Memory B cell (primary cell): ENCODE results near the gene AEBP2.

ENCODE experiments used
- ATAC-seq: fragments of 150-1000 bp; cut with Tn5 transposase; 2 replicates; pipeline ENCODE4 v1.10.0; 2021; ENCODE audit warnings: low read depth, mild to moderate bottlenecking, moderate library complexity
- DNase-seq, 2 donors: peaks; one replicate each; pipeline ENCODE4 v3.0.0; 2022; ENCODE audit warnings: low spot score in 2 of 2
- H3K27ac Mint-ChIP-seq: one replicate; pipeline ENCODE4 v1.8.0; 2022; ENCODE audit warnings: mild to moderate bottlenecking, moderate library complexity, mixed read lengths
- H3K27me3 Mint-ChIP-seq: one replicate; pipeline ENCODE4 v1.8.0; 2022; ENCODE audit warnings: mixed read lengths
- H3K36me3 Mint-ChIP-seq: one replicate; pipeline ENCODE4 v1.8.0; 2022; ENCODE audit warnings: mild to moderate bottlenecking, mixed read lengths
- H3K4me1 Mint-ChIP-seq: one replicate; pipeline ENCODE4 v1.8.0; 2022; ENCODE audit warnings: mixed read lengths
- H3K4me3 Mint-ChIP-seq: one replicate; pipeline ENCODE4 v1.8.0; 2022; ENCODE audit warnings: mild to moderate bottlenecking, moderate library complexity, mixed read lengths
- H3K9me3 Mint-ChIP-seq: one replicate; pipeline ENCODE4 v1.8.0; 2022; ENCODE audit warnings: mixed read lengths

AEBP2 gene

DNA sequence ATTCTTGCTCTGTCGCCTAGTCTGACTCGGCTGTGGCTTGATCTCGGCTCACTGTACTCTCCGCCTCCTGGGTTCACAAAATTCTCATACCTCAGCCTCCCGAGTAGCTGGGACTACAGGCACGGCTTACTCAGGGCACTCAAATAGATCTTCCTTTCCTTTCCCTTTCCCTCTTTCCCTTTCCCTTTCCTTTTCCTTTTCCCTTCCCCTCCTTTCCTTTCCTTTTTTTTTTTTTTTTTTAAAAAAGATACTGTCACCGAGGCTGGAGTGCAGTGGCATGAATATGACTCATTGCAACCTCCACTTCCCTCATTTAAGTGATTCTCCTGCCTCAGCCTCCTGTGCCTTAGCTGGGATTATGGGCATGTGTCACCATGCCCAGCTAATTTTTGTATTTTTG, 86.0 kb downstream of the AEBP2 start:
- Mint-ChIP-seq H3K27ac (no peak overlapping the region), H3K4me3 (no peak overlapping the region), H3K27me3 (no peaks in the 10 kb centered on the region), H3K4me1 (peaks cover 2% of the 10 kb centered on the region), H3K36me3 (peaks cover 9% of the 10 kb centered on the region), H3K9me3 (no peaks in the 10 kb centered on the region)
- ATAC-seq (no peak), DNase-seq (no peak)

DNA sequence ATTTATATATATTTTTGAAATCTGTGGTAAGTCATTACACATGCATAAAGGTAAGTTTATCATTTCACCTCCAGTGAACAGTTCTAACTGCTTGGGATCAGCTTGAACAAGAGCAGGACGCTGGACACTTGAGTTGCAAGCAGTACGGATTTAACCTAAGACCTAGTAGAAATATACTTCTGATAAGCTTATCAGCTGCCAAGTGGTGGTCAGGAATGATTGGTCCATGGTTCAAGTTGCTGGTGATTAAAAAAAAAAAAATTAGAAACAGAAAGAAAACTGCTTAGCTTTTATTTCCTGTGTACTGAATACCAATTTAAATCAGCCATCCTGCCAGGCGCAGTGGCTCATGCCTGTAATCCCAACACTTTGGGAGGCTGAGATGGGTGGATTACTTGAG, 88.6 kb downstream of the AEBP2 start:
- peaks cover 2% of the 10 kb centered on the region for H3K4me1 Mint-ChIP-seq

DNA sequence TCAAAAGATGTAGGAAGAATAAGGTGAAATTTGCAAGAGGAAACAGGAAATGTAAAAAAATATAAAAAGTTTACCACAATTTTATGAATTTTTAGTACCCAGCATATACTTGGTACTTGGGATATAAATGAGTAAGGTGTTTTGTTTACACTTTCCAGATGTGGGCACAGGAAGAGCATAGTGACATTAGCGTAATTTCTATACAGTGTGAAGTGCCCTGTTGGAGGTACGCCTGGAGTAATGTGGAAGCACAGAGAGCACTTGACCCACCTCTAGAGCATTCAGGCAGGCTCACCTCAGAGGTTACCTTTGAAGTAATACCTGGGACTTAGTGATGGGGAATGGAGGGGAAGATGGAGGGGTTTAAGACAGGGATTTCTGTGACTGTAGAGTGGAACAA, 89.5 kb downstream of the AEBP2 start:
- Mint-ChIP-seq H3K4me3 (no peak overlapping the region), H3K27me3 (no peaks in the 10 kb centered on the region), H3K36me3 (peaks cover 10% of the 10 kb centered on the region), H3K9me3 (no peaks in the 10 kb centered on the region), H3K27ac (peak overlapping the region; percentile 45), H3K4me1 (peaks cover 2% of the 10 kb centered on the region)
- no peak for DNase-seq
- ATAC-seq, result no peak

More for the DNA sequence above, 88.6 kb downstream of the AEBP2 start:
- ATAC-seq (no peak), DNase-seq (no peak)
- H3K27me3 Mint-ChIP-seq, result no peaks in the 10 kb centered on the region
- no peak overlapping the region for H3K4me3 Mint-ChIP-seq
- peak overlapping the region; percentile 1 for H3K27ac Mint-ChIP-seq
- no peaks in the 10 kb centered on the region for H3K9me3 Mint-ChIP-seq
- peaks cover 9% of the 10 kb centered on the region for H3K36me3 Mint-ChIP-seq

DNA sequence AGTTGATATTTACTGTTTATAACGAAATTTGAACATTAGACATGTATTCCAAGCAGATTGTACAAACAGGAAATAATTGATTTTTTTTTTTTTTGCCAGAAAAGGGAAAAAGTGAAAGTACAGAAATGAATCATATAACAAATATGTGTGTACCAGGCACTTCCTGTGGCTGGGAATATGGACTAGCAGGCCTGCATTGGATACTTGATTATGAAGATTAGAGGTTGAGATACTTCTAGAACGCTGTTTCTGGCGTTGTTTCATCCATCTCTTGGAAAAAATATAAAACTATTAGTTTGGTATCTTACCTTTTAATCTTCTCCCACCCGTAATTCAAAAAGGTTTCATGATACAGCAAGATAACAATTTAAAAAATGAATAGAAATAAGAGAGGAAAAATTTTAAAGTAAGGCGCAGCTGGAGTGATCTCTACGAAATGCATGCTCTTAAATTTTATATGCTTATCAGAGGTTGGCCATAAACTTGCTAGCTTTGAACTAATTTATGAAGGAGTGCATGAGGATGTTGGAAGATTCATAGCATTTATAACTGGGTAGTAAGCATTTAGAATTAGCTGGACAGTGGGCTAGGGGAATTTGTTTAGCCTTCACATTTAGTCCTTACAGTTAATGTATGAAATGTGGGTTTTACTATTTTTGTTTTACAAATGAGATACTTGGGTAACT, 90.8 kb downstream of the AEBP2 start:
- Mint-ChIP-seq H3K4me1 (peaks cover 2% of the 10 kb centered on the region), H3K4me3 (no peak overlapping the region), H3K27ac (no peak overlapping the region), H3K9me3 (peaks cover 4% of the 10 kb centered on the region), H3K27me3 (no peaks in the 10 kb centered on the region), H3K36me3 (peaks cover 13% of the 10 kb centered on the region)
- DNase-seq, result no peak
- ATAC-seq, result no peak

DNA sequence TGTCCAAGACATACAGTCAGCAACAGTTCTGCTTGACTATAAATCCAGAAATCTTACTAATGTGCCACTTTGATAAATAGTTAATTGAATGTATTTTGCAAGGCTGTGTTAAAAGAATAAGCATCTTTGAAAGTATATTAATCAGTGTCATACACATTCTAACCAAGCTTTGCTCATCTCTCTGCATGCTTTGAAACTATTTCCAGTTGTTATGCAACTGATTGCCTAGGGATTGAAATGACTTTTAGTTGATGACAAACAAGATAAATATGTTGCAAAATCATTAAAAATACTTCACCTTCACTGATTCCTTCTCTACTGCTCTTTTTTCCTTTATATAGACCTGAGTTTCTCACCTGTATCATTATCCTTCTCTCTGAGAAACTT, 91.3 kb downstream of the AEBP2 start:
- Mint-ChIP-seq H3K27ac (no peak overlapping the region), H3K9me3 (peaks cover 8% of the 10 kb centered on the region), H3K27me3 (no peaks in the 10 kb centered on the region), H3K36me3 (peaks cover 17% of the 10 kb centered on the region), H3K4me1 (peaks cover 2% of the 10 kb centered on the region), H3K4me3 (no peak overlapping the region)
- DNase-seq (no peak), ATAC-seq (no peak)

DNA sequence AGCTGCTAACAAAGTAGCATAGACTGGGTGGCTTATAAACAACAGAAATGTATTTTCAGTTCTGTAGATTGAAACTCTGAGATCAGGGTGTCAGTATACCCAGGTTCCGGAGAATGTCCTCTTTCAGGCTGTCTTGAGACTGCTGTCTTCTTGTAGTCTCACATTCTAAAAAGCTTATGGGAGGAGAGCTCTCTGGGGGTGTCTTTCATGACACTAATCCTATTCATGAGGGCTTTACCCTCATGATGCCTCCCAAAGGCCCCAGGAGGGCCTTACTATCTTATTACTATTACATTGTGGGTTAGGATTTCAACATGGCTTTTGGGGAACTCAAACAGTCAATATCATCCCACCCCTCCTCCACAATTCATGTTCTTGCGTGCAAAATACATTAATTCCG, 94.3 kb downstream of the AEBP2 start:
- ATAC-seq (no peak), DNase-seq (no peak)
- peaks cover 2% of the 10 kb centered on the region for H3K4me1 Mint-ChIP-seq
- no peaks in the 10 kb centered on the region for H3K27me3 Mint-ChIP-seq
- H3K9me3 Mint-ChIP-seq, result peaks cover 13% of the 10 kb centered on the region
- no peak overlapping the region for H3K27ac Mint-ChIP-seq
- no peak overlapping the region for H3K4me3 Mint-ChIP-seq
- peaks cover 19% of the 10 kb centered on the region for H3K36me3 Mint-ChIP-seq

DNA sequence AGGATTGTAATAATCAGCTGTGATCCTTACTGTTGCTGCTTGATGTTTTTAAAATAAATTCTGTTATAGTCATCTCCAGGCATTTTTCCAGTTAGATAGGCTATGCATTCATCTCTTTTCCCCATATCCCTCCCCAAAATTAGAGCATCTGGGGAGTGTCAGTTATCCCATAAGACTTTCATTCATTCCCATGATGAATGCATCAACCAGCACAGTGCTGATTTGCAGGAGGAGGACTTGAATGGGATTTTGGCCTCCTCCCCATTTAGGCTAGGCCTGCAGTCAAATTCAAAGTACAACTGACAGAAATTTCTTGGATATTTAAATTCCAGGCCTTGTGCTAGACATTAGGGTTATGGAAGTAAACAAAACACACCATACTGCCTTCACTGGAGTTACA, 99.8 kb downstream of the AEBP2 start:
- H3K36me3 Mint-ChIP-seq, result peaks cover 33% of the 10 kb centered on the region
- peaks cover 7% of the 10 kb centered on the region for H3K4me1 Mint-ChIP-seq
- H3K27me3 Mint-ChIP-seq, result no peaks in the 10 kb centered on the region
- peaks cover 19% of the 10 kb centered on the region for H3K9me3 Mint-ChIP-seq
- no peak for DNase-seq
- no peak for ATAC-seq
- H3K27ac Mint-ChIP-seq, result no peak overlapping the region
- no peak overlapping the region for H3K4me3 Mint-ChIP-seq

DNA sequence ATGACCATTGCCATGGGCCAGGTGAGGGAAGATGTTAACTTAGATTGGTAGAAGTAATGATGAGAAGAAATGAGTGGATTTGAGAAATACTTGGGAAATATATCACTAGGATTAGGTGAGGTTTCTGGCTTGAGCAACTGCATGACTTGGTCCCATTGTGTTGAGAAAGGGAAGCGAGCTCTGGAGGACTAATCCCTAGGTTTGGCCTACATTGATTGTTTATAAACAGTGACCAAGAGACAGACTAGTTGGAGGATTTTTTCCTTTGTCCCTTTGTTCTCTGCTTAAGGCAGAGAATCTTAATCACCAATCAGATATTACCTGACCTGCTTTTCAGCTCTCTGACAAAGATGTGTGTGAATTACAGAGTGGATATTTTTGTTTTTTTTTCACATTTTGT, 100.5 kb downstream of the AEBP2 start:
- ATAC-seq (no peak), DNase-seq (no peak)
- Mint-ChIP-seq H3K4me3 (no peak overlapping the region), H3K36me3 (peaks cover 34% of the 10 kb centered on the region), H3K27me3 (no peaks in the 10 kb centered on the region), H3K27ac (no peak overlapping the region), H3K4me1 (peaks cover 7% of the 10 kb centered on the region), H3K9me3 (peaks cover 17% of the 10 kb centered on the region)

DNA sequence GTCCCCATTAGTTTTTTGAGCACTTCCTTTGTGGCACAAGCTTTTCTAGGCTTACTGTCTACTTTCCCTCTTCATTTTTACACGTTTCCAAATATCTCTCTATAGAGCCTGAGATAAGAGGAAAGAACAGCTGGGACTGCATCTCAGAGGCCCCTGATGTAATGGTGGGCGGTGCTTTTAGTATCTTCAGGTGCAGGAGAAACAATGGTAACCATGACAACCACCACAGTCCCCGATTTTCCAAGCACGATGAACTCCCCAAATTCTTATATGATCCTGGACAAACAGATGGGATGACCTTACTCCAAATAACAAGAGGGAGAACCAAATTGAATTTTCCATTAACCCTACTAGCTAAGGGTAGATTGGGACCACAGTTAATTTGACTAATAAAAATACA, 103.3 kb downstream of the AEBP2 start:
- Mint-ChIP-seq H3K27ac (no peak overlapping the region), H3K27me3 (no peaks in the 10 kb centered on the region), H3K4me1 (peaks cover 7% of the 10 kb centered on the region), H3K9me3 (peaks cover 6% of the 10 kb centered on the region), H3K36me3 (peaks cover 28% of the 10 kb centered on the region), H3K4me3 (no peak overlapping the region)
- no peak for DNase-seq
- no peak for ATAC-seq

DNA sequence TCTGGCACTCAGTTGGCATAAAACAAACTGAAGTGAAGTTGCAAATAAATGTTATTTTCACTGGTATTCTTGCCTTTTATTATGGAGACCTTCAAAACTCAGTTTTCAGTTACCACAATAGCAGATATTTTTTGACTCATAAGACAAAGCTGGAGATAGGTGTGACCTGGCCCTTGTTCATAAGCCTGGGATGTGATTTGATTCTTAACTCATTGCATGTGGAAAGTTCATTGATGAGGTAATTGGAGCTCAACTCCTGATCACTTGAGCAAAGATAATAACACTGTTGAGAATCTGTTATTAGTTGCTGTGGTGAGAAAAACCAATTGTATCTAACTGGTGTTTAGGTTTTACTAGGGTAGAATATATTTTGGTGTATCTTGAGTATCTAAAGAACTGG, 105.1 kb downstream of the AEBP2 start:
- peaks cover 6% of the 10 kb centered on the region for H3K9me3 Mint-ChIP-seq
- no peak for ATAC-seq
- no peak overlapping the region for H3K27ac Mint-ChIP-seq
- DNase-seq, result no peak
- peaks cover 6% of the 10 kb centered on the region for H3K4me1 Mint-ChIP-seq
- no peaks in the 10 kb centered on the region for H3K27me3 Mint-ChIP-seq
- H3K36me3 Mint-ChIP-seq, result peaks cover 31% of the 10 kb centered on the region
- H3K4me3 Mint-ChIP-seq, result no peak overlapping the region

DNA sequence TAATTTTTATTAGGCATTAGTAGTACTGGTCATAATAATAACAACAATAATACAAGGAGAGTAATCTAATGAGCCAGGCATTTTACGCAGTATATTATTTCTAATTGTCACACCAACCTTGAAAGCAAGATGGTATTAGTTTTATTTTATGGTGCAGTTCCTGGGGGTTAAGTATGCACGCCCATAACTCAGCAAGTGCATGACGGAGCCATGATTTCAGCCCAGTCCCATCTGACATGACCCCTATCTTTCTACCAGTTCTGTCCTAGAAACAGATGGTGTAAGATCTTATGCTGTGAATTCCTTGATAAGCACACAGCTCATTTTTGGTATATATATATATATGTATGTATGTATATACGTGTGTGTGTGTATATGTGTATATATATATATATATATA, 106.0 kb downstream of the AEBP2 start:
- Mint-ChIP-seq H3K36me3 (peaks cover 25% of the 10 kb centered on the region), H3K9me3 (peaks cover 2% of the 10 kb centered on the region), H3K27me3 (no peaks in the 10 kb centered on the region), H3K4me3 (no peak overlapping the region), H3K27ac (no peak overlapping the region), H3K4me1 (peaks cover 2% of the 10 kb centered on the region)
- DNase-seq, result no peak
- ATAC-seq, result no peak

DNA sequence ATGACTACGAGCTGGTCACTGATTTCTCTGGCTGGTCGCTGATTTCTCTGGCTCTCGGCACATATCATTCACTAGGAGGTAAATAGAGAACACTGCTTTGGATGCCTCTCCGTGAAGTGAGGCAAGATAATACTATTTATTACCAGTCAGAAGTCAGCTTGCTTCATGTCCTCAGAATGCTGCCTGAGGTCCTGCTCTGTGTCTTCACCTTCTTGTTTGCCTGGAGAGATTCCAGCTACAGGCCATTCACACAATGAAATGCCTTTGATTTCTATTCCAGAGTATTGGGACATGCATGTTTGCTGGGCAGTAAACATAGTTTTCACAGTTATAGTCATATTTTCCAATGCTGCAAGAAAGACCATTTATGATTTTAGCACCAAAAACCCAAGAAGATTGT, 106.7 kb downstream of the AEBP2 start:
- no peak overlapping the region for H3K27ac Mint-ChIP-seq
- H3K4me3 Mint-ChIP-seq, result no peak overlapping the region
- no peaks in the 10 kb centered on the region for H3K27me3 Mint-ChIP-seq
- DNase-seq (no peak), ATAC-seq (no peak)
- no peaks in the 10 kb centered on the region for H3K4me1 Mint-ChIP-seq
- peaks cover 23% of the 10 kb centered on the region for H3K36me3 Mint-ChIP-seq
- no peaks in the 10 kb centered on the region for H3K9me3 Mint-ChIP-seq

DNA sequence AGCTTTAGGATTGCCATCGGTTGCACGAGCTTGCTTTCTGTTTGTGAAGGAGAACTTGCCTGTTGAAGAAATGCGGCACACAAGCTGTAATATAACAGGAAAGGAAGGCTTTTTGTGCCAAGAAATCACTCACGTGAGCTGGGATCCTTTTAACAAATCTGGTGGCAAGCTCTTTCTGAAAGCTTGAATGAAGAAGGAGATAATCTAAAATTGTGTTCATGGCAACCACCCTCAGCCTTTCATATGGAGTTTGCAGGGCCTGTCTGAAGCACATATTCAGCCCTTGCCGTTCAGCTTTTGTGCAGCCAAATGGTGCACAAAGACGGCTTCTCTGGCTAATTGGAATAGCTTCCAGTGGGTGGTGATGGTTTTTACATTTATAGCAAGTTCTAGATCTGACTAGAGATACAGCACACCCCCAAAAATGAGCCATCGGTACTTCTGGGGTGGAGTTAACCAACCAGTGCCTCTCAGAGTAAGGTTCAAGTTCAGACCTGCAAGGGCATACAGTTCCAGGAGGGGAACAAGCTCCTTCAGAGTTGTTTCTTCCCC, 107.4 kb downstream of the AEBP2 start:
- ATAC-seq (no peak), DNase-seq (no peak)
- Mint-ChIP-seq H3K27ac (no peak overlapping the region), H3K27me3 (no peaks in the 10 kb centered on the region), H3K9me3 (no peaks in the 10 kb centered on the region), H3K36me3 (peaks cover 20% of the 10 kb centered on the region), H3K4me3 (no peak overlapping the region), H3K4me1 (no peaks in the 10 kb centered on the region)

DNA sequence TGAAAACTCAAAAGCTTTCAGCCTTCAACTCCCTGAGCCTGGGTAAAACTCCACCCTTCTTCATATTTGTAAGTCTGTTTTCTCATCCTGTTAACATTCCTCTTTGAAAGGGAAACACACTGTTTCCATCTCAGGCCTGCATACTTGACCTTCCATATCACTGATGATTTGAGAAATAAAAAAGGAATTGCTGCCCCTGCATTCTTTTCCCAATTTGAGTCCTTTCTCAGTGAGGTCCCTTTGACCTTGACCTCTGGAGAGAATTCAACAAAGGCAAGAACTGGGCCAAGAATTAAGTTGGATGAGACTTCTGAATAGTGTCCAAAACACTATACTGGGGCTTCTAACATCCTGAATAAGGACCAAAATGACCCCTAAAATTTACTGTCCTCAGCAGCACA, 108.0 kb downstream of the AEBP2 start:
- H3K4me1 Mint-ChIP-seq, result no peaks in the 10 kb centered on the region
- no peaks in the 10 kb centered on the region for H3K27me3 Mint-ChIP-seq
- ATAC-seq, result no peak
- H3K4me3 Mint-ChIP-seq, result no peak overlapping the region
- H3K27ac Mint-ChIP-seq, result no peak overlapping the region
- no peak for DNase-seq
- peaks cover 19% of the 10 kb centered on the region for H3K36me3 Mint-ChIP-seq
- no peaks in the 10 kb centered on the region for H3K9me3 Mint-ChIP-seq

DNA sequence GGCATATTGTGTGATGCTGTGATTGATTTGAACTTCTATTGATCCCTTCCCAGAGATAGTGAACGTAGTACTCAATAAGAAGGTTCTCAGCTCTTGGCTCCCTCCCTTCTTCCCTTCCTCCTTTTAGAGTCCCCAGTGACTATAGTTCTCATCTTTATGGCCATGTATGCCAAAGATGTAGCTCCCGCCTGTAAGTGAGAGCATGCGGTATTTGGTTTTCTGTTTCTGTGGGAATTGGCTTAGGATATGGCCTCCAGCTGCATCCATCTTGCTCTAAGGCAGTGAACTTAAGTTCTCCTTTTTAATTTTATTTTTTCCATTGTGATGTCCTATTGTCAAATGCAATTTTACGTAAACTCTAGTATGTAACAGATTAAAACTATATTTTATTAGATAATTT, 109.5 kb downstream of the AEBP2 start:
- no peaks in the 10 kb centered on the region for H3K9me3 Mint-ChIP-seq
- H3K4me1 Mint-ChIP-seq, result no peaks in the 10 kb centered on the region
- DNase-seq, result no peak
- no peak overlapping the region for H3K27ac Mint-ChIP-seq
- H3K27me3 Mint-ChIP-seq, result no peaks in the 10 kb centered on the region
- peaks cover 17% of the 10 kb centered on the region for H3K36me3 Mint-ChIP-seq
- no peak overlapping the region for H3K4me3 Mint-ChIP-seq
- ATAC-seq, result no peak
